Liver (tissue), 9 donors: ENCODE measurements around the gene LMOD2. TPM values are rescaled to one million over a fixed set of nuclear protein-coding genes. Genes with fewer than 3 reads are reported as not detected.

Experiments
- DNase-seq: peaks from one replicate; pipeline ENCODE4 v3.0.0-alpha.2; 2017; ENCODE audit warnings: low spot score
- H3K27ac ChIP-seq, 2 donors: one replicate each; pipeline ENCODE4 v1.7.0; 2013; ENCODE audit warnings: inconsistent platforms in 2 of 2, low read length in 2 of 2, control low read depth in 1 of 2, low read depth in 1 of 2, mild to moderate bottlenecking in 1 of 2
- H3K27me3 ChIP-seq, 4 donors: one replicate each; pipeline versions ENCODE4 v1.6.1 to v1.7.0; 2013; ENCODE audit warnings: low read length in 3 of 4, inconsistent platforms in 1 of 4, mild to moderate bottlenecking in 1 of 4, moderate library complexity in 1 of 4; ENCODE audit not compliant: control insufficient read depth in 4 of 4, insufficient read depth in 4 of 4
- H3K36me3 ChIP-seq, 4 donors: one replicate each; pipeline versions ENCODE4 v1.6.1 to v1.7.0; 2013; ENCODE audit warnings: low read length in 3 of 4, mild to moderate bottlenecking in 3 of 4, low read depth in 1 of 4, moderate library complexity in 1 of 4; ENCODE audit not compliant: control insufficient read depth in 4 of 4, insufficient read depth in 3 of 4
- H3K4me1 ChIP-seq, 4 donors: one replicate each; pipeline versions ENCODE4 v1.6.1 to v1.7.0; 2013; ENCODE audit warnings: low read length in 3 of 4, mild to moderate bottlenecking in 3 of 4, moderate library complexity in 1 of 4; ENCODE audit not compliant: control insufficient read depth in 4 of 4, insufficient read depth in 4 of 4
- H3K4me3 ChIP-seq, 3 donors: one replicate each; pipeline versions ENCODE4 v1.6.1 to v1.7.0; 2013; ENCODE audit warnings: low read length in 3 of 3, control low read depth in 1 of 3, low read depth in 1 of 3, mild to moderate bottlenecking in 1 of 3
- H3K9ac ChIP-seq, 2 donors: one replicate each; pipeline ENCODE4 v1.7.0; 2013; ENCODE audit warnings: low read length in 2 of 2, mild to moderate bottlenecking in 2 of 2, moderate library complexity in 2 of 2, control low read depth in 1 of 2, low read depth in 1 of 2
- H3K9me3 ChIP-seq, 4 donors: one replicate each; pipeline versions ENCODE4 v1.6.1 to v1.7.0; 2013; ENCODE audit warnings: low read length in 3 of 4; ENCODE audit not compliant: control insufficient read depth in 4 of 4
- EGR1 ChIP-seq, 2 donors: IDR thresholded peaks; 2 replicates each; pipeline ENCODE4 v1.6.1; 2016 to 2018; ENCODE audit warnings: antibody characterized with exemption in 2 of 2, low read depth in 2 of 2
- FOXA2 ChIP-seq: IDR thresholded peaks from 2 replicates; pipeline ENCODE4 v1.6.1; 2016; ENCODE audit warnings: antibody characterized with exemption
- GABPA ChIP-seq, 2 donors: IDR thresholded peaks in 1 of 2; conservative IDR thresholded peaks in 1 of 2; 2 replicates each; pipeline ENCODE4 v1.6.1; 2016; ENCODE audit warnings: antibody characterized with exemption in 2 of 2, mild to moderate bottlenecking in 1 of 2, moderate library complexity in 1 of 2
- HNF4A ChIP-seq, 2 donors: conservative IDR thresholded peaks; 2 replicates each; pipeline ENCODE4 v1.6.1; 2016; ENCODE audit warnings: antibody characterized with exemption in 2 of 2, mild to moderate bottlenecking in 2 of 2
- HNF4G ChIP-seq: IDR thresholded peaks from 2 replicates; pipeline ENCODE4 v1.6.1; 2016; ENCODE audit warnings: antibody characterized with exemption
- JUND ChIP-seq, 2 donors: IDR thresholded peaks; 2 replicates each; pipeline ENCODE4 v1.6.1; 2016; ENCODE audit warnings: antibody characterized with exemption in 2 of 2
- NR2F2 ChIP-seq: IDR thresholded peaks from 2 replicates; pipeline ENCODE4 v1.6.1; 2016; ENCODE audit warnings: antibody characterized with exemption
- RAD21 ChIP-seq, 2 donors: IDR thresholded peaks; 2 replicates each; pipeline ENCODE4 v1.6.1; 2016; ENCODE audit warnings: antibody characterized with exemption in 2 of 2, mild to moderate bottlenecking in 2 of 2
- RXRA ChIP-seq, 2 donors: IDR thresholded peaks; 2 replicates each; pipeline ENCODE4 v1.6.1; 2017 to 2018; ENCODE audit warnings: antibody characterized with exemption in 2 of 2, mild to moderate bottlenecking in 1 of 2
- SP1 ChIP-seq: IDR thresholded peaks from 2 replicates; pipeline ENCODE4 v1.6.1; 2018; ENCODE audit warnings: antibody characterized with exemption, mild to moderate bottlenecking
- TAF1 ChIP-seq: conservative IDR thresholded peaks from 2 replicates; pipeline ENCODE4 v1.6.1; 2016; ENCODE audit warnings: antibody characterized with exemption, mild to moderate bottlenecking
- YY1 ChIP-seq: IDR thresholded peaks from 2 replicates; pipeline ENCODE4 v1.6.1; 2016; ENCODE audit warnings: antibody characterized with exemption, mild to moderate bottlenecking
- WGBS: extraction: QIAGEN DNeasy Blood & Tissue Kit; methylation state at CpG from one replicate; pipeline ENCODE4 v1.1.7; 2013; 5-methylcytosine and 5-hydroxymethylcytosine counted together
- polyA plus RNA-seq, 2 donors: library from polyadenylated mRNA; stranded (reverse) in 1 of 2; unstranded in 1 of 2; fragments of 200-250 nt in 1 of 2; fragments of >200 nt in 1 of 2; fragmentation: Nextera tagmentation in 1 of 2; extraction: Ambion mirVana in 1 of 2; gene quantifications; one replicate each; pipeline versions ENCODE4 v1.2.1 to v1.2.3, GENCODE V29; 2013 to 2015
- total RNA-seq, 2 donors: library from RNA; depleted of rRNA; stranded (reverse); fragments of >200 nt; gene quantifications; one replicate each; pipeline ENCODE4 v1.2.3, GENCODE V29; 2014
- TF ChIP-seq, protein P1 (sequence below): IDR thresholded peaks from 2 replicates; pipeline ENCODE4 v1.6.1; 2016; ENCODE audit warnings: antibody characterized with exemption, mild to moderate bottlenecking
- TF ChIP-seq, protein P2 (sequence below): fragments of 150-350 bp; IDR thresholded peaks from 2 replicates; pipeline ENCODE4 v1.5.1; 2017; ENCODE audit warnings: improper control_type of control experiment, low read depth, low read length; ENCODE audit not compliant: missing input control
- TF ChIP-seq, protein P3 (sequence below): IDR thresholded peaks from 2 replicates; pipeline ENCODE4 v1.6.1; 2016; ENCODE audit warnings: antibody characterized with exemption
- TF ChIP-seq, protein P4 (sequence below): IDR thresholded peaks from 2 replicates; pipeline ENCODE4 v1.6.1; 2016; ENCODE audit warnings: antibody characterized with exemption
- TF ChIP-seq, protein P5 (sequence below): IDR thresholded peaks from 2 replicates; pipeline ENCODE4 v1.6.1; 2016; ENCODE audit warnings: antibody characterized with exemption
- donor health status: healthy.
- donor health status: healthy.
- donor health status: healthy.
- donor health status: healthy.
- donor health status: healthy.

The LMOD2 gene
- total and polyA plus RNA-seq, 4 donors: not detected

DNA sequence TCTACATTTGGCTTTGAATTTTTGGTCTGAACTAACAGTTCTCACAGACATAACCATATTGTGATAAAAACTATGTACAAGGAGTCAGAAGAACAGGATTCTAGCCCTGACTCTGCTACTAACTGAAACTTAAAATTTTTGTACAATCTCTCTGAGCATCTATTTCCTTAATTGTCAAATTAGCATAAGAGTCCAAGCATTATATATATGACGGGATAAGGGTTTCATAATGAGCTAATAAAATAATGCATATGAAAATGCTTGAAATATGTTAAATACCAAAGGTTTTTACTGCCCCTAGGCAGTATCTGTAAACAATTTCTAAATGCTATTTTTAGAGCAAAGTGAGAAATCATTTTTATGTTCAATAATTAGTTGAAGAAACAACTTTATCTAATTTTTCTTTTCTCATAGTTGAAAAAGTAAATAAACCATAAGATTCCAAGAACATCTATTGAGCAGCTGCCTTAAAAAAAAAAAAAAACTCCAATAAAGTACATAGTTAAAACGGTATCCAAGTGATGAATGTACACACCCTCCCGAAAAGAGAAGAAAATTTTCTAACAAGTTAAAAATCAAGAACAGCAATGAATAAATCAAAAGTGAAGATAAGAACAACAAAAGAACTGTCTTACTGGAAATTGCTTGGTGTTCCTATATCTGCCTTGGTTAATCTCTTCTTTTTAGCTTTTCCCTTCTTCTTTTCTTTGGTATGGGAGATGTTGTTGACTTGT, 40.4 kb downstream of the LMOD2 start:
- no peak overlapping the region for H3K27ac ChIP-seq
- no peak overlapping the region for H3K4me3 ChIP-seq
- TF ChIP-seq, protein P1, sequence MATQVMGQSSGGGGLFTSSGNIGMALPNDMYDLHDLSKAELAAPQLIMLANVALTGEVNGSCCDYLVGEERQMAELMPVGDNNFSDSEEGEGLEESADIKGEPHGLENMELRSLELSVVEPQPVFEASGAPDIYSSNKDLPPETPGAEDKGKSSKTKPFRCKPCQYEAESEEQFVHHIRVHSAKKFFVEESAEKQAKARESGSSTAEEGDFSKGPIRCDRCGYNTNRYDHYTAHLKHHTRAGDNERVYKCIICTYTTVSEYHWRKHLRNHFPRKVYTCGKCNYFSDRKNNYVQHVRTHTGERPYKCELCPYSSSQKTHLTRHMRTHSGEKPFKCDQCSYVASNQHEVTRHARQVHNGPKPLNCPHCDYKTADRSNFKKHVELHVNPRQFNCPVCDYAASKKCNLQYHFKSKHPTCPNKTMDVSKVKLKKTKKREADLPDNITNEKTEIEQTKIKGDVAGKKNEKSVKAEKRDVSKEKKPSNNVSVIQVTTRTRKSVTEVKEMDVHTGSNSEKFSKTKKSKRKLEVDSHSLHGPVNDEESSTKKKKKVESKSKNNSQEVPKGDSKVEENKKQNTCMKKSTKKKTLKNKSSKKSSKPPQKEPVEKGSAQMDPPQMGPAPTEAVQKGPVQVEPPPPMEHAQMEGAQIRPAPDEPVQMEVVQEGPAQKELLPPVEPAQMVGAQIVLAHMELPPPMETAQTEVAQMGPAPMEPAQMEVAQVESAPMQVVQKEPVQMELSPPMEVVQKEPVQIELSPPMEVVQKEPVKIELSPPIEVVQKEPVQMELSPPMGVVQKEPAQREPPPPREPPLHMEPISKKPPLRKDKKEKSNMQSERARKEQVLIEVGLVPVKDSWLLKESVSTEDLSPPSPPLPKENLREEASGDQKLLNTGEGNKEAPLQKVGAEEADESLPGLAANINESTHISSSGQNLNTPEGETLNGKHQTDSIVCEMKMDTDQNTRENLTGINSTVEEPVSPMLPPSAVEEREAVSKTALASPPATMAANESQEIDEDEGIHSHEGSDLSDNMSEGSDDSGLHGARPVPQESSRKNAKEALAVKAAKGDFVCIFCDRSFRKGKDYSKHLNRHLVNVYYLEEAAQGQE: no peak
- TF ChIP-seq, protein P2, sequence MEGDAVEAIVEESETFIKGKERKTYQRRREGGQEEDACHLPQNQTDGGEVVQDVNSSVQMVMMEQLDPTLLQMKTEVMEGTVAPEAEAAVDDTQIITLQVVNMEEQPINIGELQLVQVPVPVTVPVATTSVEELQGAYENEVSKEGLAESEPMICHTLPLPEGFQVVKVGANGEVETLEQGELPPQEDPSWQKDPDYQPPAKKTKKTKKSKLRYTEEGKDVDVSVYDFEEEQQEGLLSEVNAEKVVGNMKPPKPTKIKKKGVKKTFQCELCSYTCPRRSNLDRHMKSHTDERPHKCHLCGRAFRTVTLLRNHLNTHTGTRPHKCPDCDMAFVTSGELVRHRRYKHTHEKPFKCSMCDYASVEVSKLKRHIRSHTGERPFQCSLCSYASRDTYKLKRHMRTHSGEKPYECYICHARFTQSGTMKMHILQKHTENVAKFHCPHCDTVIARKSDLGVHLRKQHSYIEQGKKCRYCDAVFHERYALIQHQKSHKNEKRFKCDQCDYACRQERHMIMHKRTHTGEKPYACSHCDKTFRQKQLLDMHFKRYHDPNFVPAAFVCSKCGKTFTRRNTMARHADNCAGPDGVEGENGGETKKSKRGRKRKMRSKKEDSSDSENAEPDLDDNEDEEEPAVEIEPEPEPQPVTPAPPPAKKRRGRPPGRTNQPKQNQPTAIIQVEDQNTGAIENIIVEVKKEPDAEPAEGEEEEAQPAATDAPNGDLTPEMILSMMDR: no peak
- TF ChIP-seq FOXA2: no peak
- TF ChIP-seq HNF4G: no peak
- TF ChIP-seq, protein P3, sequence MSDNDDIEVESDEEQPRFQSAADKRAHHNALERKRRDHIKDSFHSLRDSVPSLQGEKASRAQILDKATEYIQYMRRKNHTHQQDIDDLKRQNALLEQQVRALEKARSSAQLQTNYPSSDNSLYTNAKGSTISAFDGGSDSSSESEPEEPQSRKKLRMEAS: no peak
- TF ChIP-seq YY1: no peak
- TF ChIP-seq, protein P4, sequence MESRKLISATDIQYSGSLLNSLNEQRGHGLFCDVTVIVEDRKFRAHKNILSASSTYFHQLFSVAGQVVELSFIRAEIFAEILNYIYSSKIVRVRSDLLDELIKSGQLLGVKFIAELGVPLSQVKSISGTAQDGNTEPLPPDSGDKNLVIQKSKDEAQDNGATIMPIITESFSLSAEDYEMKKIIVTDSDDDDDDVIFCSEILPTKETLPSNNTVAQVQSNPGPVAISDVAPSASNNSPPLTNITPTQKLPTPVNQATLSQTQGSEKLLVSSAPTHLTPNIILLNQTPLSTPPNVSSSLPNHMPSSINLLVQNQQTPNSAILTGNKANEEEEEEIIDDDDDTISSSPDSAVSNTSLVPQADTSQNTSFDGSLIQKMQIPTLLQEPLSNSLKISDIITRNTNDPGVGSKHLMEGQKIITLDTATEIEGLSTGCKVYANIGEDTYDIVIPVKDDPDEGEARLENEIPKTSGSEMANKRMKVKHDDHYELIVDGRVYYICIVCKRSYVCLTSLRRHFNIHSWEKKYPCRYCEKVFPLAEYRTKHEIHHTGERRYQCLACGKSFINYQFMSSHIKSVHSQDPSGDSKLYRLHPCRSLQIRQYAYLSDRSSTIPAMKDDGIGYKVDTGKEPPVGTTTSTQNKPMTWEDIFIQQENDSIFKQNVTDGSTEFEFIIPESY: no peak
- TF ChIP-seq RXRA (IDR thresholded peaks at IDR 0.05): no peak
- no peak for TF ChIP-seq HNF4A (conservative IDR thresholded peaks at IDR 0.05)
- TF ChIP-seq, protein P5, sequence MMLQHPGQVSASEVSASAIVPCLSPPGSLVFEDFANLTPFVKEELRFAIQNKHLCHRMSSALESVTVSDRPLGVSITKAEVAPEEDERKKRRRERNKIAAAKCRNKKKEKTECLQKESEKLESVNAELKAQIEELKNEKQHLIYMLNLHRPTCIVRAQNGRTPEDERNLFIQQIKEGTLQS: no peak
- TF ChIP-seq GABPA (IDR thresholded peaks at IDR 0.05 in 1 of 2, conservative IDR thresholded peaks at IDR 0.05 in 1 of 2): no peak
- TF ChIP-seq SP1: no peak
- no peak for TF ChIP-seq NR2F2
- TF ChIP-seq TAF1: no peak
- TF ChIP-seq RAD21 (IDR thresholded peaks at IDR 0.05): no peak
- no peak for TF ChIP-seq JUND (IDR thresholded peaks at IDR 0.05)
- TF ChIP-seq EGR1 (IDR thresholded peaks at IDR 0.05; ENCODE audit: low read depth in 2 of 2): no peak
- H3K36me3 ChIP-seq: peaks cover 2 to 18% (median 11%) of the 10 kb centered on the region in 4 donors
- DNase-seq: no peak
- no peaks in the 10 kb centered on the region for H3K27me3 ChIP-seq
- no peak overlapping the region for H3K9ac ChIP-seq
- peaks cover 0 to 4% (median 0%) of the 10 kb centered on the region in 4 donors for H3K4me1 ChIP-seq
- 85% methylated on average over 3 of the region's 3 CpGs for WGBS
- no peaks in the 10 kb centered on the region for H3K9me3 ChIP-seq
